ENCODE data around the gene USP17L10.
"Not testable (repeated sequence)": the region's sequence is repeated elsewhere in the genome, so short reads cannot be mapped to it uniquely, and the experiment has no call there.

- TF ChIP-seq CTCF (conservative IDR thresholded peaks at IDR 0.05 in 1 of 2, IDR thresholded peaks at IDR 0.05 in 1 of 2; ENCODE audit: extremely low read depth in 1 of 2, insufficient read depth in 1 of 2, low read depth in 1 of 2, low read length in 2 of 2); EZH2 (IDR thresholded peaks at IDR 0.05; ENCODE audit: borderline replicate concordance, low read length): not testable (repeated sequence)
Measured at GRCh38 chr4:9215105-9215504, 4.6 kb downstream of the USP17L10 start, which contains the start of gene USP17L11.

Data from mammary epithelial cell (primary cell).